ENCODE data around the gene FAT2. TPM values are rescaled to one million over a fixed set of nuclear protein-coding genes. Genes with fewer than 3 reads are reported as not detected.

FAT2 gene
- total and polyA plus RNA-seq, 2 donors (not counting 1 experiment from before 2014, with no cell fraction given), result not detected

- no peak overlapping the region for H3K9ac ChIP-seq (ENCODE audit: low read length)
- DNase-seq (no peak), ATAC-seq (ENCODE audit: low read depth) (no peak)
- no peak overlapping the region for H3K27ac ChIP-seq (ENCODE audit: low read length in 2 of 2)
- H3K9me3 ChIP-seq (ENCODE audit: control extremely low read depth in 1 of 3, control insufficient read depth in 2 of 3, insufficient read depth in 1 of 3, low read length in 2 of 3), result no peaks in the 10 kb centered on the region
- H3K4me3 ChIP-seq (ENCODE audit: control extremely low read depth in 1 of 5, extremely low read depth in 1 of 5, insufficient read depth in 1 of 5, low read depth in 2 of 5, low read length in 4 of 5), result no peak overlapping the region
- no peak overlapping the region for H2AFZ ChIP-seq (ENCODE audit: insufficient read depth, low read depth, low read length, poor library complexity, severe bottlenecking)
- H3K4me1 ChIP-seq (ENCODE audit: control insufficient read depth in 2 of 2, insufficient read depth in 2 of 2, low read length in 2 of 2), result no peaks in the 10 kb centered on the region
- peaks cover 0 to 7% (median 2%) of the 10 kb centered on the region in 4 experiments for H3K27me3 ChIP-seq (replicated peaks in 1 of 4; ENCODE audit: control extremely low read depth in 1 of 4, control insufficient read depth in 3 of 4, insufficient read depth in 4 of 4, low read length in 3 of 4)
- H3K4me2 ChIP-seq (replicated peaks; ENCODE audit: low read depth, low read length, poor library complexity, severe bottlenecking), result no peak overlapping the region
- intact Hi-C loops (cut with micrococcal nuclease), result no loop called here
- H3K79me2 ChIP-seq (ENCODE audit: control insufficient read depth, insufficient read depth, low read length), result no peaks in the 10 kb centered on the region
- TF ChIP-seq, protein P1, sequence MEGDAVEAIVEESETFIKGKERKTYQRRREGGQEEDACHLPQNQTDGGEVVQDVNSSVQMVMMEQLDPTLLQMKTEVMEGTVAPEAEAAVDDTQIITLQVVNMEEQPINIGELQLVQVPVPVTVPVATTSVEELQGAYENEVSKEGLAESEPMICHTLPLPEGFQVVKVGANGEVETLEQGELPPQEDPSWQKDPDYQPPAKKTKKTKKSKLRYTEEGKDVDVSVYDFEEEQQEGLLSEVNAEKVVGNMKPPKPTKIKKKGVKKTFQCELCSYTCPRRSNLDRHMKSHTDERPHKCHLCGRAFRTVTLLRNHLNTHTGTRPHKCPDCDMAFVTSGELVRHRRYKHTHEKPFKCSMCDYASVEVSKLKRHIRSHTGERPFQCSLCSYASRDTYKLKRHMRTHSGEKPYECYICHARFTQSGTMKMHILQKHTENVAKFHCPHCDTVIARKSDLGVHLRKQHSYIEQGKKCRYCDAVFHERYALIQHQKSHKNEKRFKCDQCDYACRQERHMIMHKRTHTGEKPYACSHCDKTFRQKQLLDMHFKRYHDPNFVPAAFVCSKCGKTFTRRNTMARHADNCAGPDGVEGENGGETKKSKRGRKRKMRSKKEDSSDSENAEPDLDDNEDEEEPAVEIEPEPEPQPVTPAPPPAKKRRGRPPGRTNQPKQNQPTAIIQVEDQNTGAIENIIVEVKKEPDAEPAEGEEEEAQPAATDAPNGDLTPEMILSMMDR (IDR thresholded peaks at IDR 0.05), result no peak
- TF ChIP-seq EZH2 (IDR thresholded peaks at IDR 0.05; ENCODE audit: borderline replicate concordance, insufficient read depth, low read depth, low read length, poor library complexity, severe bottlenecking), result no peak
- ChIA-PET CTCF (no interaction called here), POLR2A (no interaction called here)
- Mint-ChIP-seq H3K27me3 (peaks cover 20% of the 10 kb centered on the region), H3K4me1 (no peaks in the 10 kb centered on the region), H3K9me3 (ENCODE audit: insufficient read depth) (no peaks in the 10 kb centered on the region), H3K4me3 (no peak overlapping the region), H3K27ac (no peak overlapping the region)
- H3K36me3 ChIP-seq (replicated peaks in 1 of 2; ENCODE audit: control extremely low read depth in 1 of 2, control insufficient read depth in 1 of 2, extremely low read depth in 1 of 2, insufficient read depth in 2 of 2, low read length in 1 of 2), result no peaks in the 10 kb centered on the region
- H4K20me1 ChIP-seq (ENCODE audit: control insufficient read depth, insufficient read depth, low read length, poor library complexity, severe bottlenecking), result no peaks in the 10 kb centered on the region
Measured at GRCh38 chr5:151602806-151603205, 11.7 kb upstream of the FAT2 start.

- Histone ChIP-seq H3K79me2 (ENCODE audit: control insufficient read depth, insufficient read depth, low read length) (no peaks in the 10 kb centered on the region), H3K27me3 (replicated peaks in 1 of 4; ENCODE audit: control extremely low read depth in 1 of 4, control insufficient read depth in 3 of 4, insufficient read depth in 4 of 4, low read length in 3 of 4) (peaks cover 0 to 7% (median 2%) of the 10 kb centered on the region in 4 experiments), H4K20me1 (ENCODE audit: control insufficient read depth, insufficient read depth, low read length, poor library complexity, severe bottlenecking) (no peaks in the 10 kb centered on the region), H3K4me3 (ENCODE audit: control extremely low read depth in 1 of 5, extremely low read depth in 1 of 5, insufficient read depth in 1 of 5, low read depth in 2 of 5, low read length in 4 of 5) (no peak overlapping the region), H3K4me2 (replicated peaks; ENCODE audit: low read depth, low read length, poor library complexity, severe bottlenecking) (no peak overlapping the region), H3K4me1 (ENCODE audit: control insufficient read depth in 2 of 2, insufficient read depth in 2 of 2, low read length in 2 of 2) (no peaks in the 10 kb centered on the region), H3K36me3 (replicated peaks in 1 of 2; ENCODE audit: control extremely low read depth in 1 of 2, control insufficient read depth in 1 of 2, extremely low read depth in 1 of 2, insufficient read depth in 2 of 2, low read length in 1 of 2) (no peaks in the 10 kb centered on the region), H3K27ac (ENCODE audit: low read length in 2 of 2) (no peak overlapping the region), H3K9me3 (ENCODE audit: control extremely low read depth in 1 of 3, control insufficient read depth in 2 of 3, insufficient read depth in 1 of 3, low read length in 2 of 3) (no peaks in the 10 kb centered on the region), H3K9ac (ENCODE audit: low read length) (no peak overlapping the region), H2AFZ (ENCODE audit: insufficient read depth, low read depth, low read length, poor library complexity, severe bottlenecking) (no peak overlapping the region)
- Mint-ChIP-seq H3K4me3 (no peak overlapping the region), H3K27ac (no peak overlapping the region), H3K27me3 (peaks cover 20% of the 10 kb centered on the region), H3K4me1 (no peaks in the 10 kb centered on the region), H3K9me3 (ENCODE audit: insufficient read depth) (no peaks in the 10 kb centered on the region)
- 100% methylated on average over 2 of the region's 4 CpGs for WGBS (ENCODE audit: insufficient coverage)
- TF ChIP-seq, protein P1 (IDR thresholded peaks at IDR 0.05), result no peak
- no peak for TF ChIP-seq EZH2 (IDR thresholded peaks at IDR 0.05; ENCODE audit: borderline replicate concordance, insufficient read depth, low read depth, low read length, poor library complexity, severe bottlenecking)
- DNase-seq (no peak), ATAC-seq (ENCODE audit: low read depth) (no peak)
- POLR2A ChIA-PET, result no interaction called here
- intact Hi-C loops (cut with micrococcal nuclease), result no loop called here
- CTCF ChIA-PET, result interaction anchor here (0.9 kb wide), 1 partner anchor 51 kb away, joined by 3 read pairs; no protein-coding TSS in a partner anchor
Measured at GRCh38 chr5:151601391-151601790, 10.3 kb upstream of the FAT2 start.
